WERI-Rb-1 (cell line): ENCODE results near the gene DNM3.

Source experiments
- DNase-seq: peaks from one replicate; pipeline ENCODE4 v3.0.0-alpha.2; 2020
- H3K27ac ChIP-seq: fragments of 250-450 bp; sonication (Bioruptor Pico); 2 replicates; pipeline ENCODE4 v1.5.1; 2020; ENCODE audit warnings: mild to moderate bottlenecking, moderate library complexity
- H3K27me3 ChIP-seq: fragments of 250-450 bp; sonication (Bioruptor Pico); 2 replicates; pipeline ENCODE4 v1.5.1; 2021; ENCODE audit warnings: mild to moderate bottlenecking, low read depth, moderate library complexity; ENCODE audit not compliant: insufficient read depth, severe bottlenecking
- H3K36me3 ChIP-seq: fragments of 250-450 bp; sonication (Bioruptor Pico); 2 replicates; pipeline ENCODE4 v1.5.1; 2020; ENCODE audit warnings: mild to moderate bottlenecking, moderate library complexity
- H3K4me3 ChIP-seq: 2 replicates; pipeline ENCODE4 v1.5.1; 2011; ENCODE audit warnings: low read depth, mild to moderate bottlenecking, control low read depth, low read length
- H3K9me3 ChIP-seq: fragments of 250-450 bp; sonication (Bioruptor Pico); 2 replicates; pipeline ENCODE4 v1.5.1; 2021; ENCODE audit warnings: mild to moderate bottlenecking, moderate library complexity; ENCODE audit not compliant: severe bottlenecking
- TF ChIP-seq, protein P1 (sequence below): IDR thresholded peaks from 2 replicates; pipeline ENCODE4 v1.5.1; 2011; ENCODE audit warnings: low read depth, mild to moderate bottlenecking, control low read depth, inconsistent platforms, low read length

Gene DNM3

DNA sequence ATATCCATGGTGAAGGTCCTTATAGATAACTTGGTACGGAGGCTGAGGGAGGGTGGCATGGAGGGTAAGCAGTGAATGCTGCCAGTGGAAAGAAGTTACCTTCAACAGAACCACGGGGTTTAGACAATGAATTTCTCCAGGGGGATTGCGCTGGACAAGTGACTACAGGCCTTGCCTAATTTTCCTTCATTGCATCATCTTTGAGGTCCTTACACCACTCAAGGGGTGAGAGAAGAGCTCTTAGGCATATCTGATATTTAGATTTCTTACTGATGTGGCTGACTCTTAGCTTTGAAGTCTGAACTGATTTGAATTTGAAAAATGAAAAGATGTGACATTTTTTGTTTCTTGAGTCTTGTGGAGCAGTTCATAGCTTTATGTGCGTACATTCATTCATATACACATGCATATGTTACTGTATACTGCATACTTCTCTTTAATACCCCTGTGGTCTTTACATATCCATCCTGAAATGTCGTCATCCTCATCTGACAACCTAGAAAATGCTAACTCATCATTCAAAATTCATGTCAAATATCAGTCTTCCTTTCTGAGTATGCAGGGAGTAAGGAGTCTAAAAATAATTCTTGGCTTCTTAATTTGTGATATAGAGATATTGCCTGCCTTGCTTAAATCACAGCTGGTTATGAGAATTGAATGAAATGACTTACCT, 63.6 kb downstream of the DNM3 start:
- TF ChIP-seq, protein P1, sequence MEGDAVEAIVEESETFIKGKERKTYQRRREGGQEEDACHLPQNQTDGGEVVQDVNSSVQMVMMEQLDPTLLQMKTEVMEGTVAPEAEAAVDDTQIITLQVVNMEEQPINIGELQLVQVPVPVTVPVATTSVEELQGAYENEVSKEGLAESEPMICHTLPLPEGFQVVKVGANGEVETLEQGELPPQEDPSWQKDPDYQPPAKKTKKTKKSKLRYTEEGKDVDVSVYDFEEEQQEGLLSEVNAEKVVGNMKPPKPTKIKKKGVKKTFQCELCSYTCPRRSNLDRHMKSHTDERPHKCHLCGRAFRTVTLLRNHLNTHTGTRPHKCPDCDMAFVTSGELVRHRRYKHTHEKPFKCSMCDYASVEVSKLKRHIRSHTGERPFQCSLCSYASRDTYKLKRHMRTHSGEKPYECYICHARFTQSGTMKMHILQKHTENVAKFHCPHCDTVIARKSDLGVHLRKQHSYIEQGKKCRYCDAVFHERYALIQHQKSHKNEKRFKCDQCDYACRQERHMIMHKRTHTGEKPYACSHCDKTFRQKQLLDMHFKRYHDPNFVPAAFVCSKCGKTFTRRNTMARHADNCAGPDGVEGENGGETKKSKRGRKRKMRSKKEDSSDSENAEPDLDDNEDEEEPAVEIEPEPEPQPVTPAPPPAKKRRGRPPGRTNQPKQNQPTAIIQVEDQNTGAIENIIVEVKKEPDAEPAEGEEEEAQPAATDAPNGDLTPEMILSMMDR: no peak
- no peaks in the 10 kb centered on the region for H3K36me3 ChIP-seq
- DNase-seq: no peak
- H3K9me3 ChIP-seq: no peaks in the 10 kb centered on the region
- H3K27me3 ChIP-seq: no peaks in the 10 kb centered on the region
- H3K27ac ChIP-seq: no peak overlapping the region
- H3K4me3 ChIP-seq: no peak overlapping the region

- Histone ChIP-seq H3K27me3 (no peaks in the 10 kb centered on the region), H3K9me3 (no peaks in the 10 kb centered on the region), H3K4me3 (no peak overlapping the region), H3K36me3 (no peaks in the 10 kb centered on the region), H3K27ac (no peak overlapping the region)
- TF ChIP-seq, protein P1: no peak
- no peak for DNase-seq
Observed at GRCh38 chr1:171909711-171910110, 68.4 kb downstream of the DNM3 start.

- H3K27ac ChIP-seq: no peak overlapping the region
- H3K4me3 ChIP-seq: no peak overlapping the region
- no peaks in the 10 kb centered on the region for H3K36me3 ChIP-seq
- DNase-seq: no peak
- no peaks in the 10 kb centered on the region for H3K9me3 ChIP-seq
- TF ChIP-seq, protein P1: no peak
- H3K27me3 ChIP-seq: no peaks in the 10 kb centered on the region
Observed at GRCh38 chr1:171910786-171911185, 69.5 kb downstream of the DNM3 start.

DNA sequence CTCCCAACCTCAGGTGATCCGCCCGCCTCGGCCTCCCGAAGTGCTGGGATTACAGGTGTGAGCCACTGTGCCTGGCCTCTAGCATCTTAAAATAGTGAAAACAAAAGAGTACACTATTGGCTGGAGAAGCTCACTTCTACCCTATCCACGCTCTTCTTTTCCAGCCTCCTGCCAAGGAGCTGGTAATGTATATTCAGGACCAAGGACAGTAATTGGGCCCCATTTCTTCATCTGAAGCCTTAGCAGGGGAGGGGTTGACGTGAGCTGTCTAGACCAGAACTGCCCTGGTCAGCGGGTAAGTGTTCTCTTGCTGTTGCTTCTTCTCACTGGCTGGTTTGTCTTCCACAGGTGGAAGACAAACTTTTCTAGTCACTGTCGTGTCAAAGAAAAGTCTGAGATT, 70.2 kb downstream of the DNM3 start:
- DNase-seq: no peak
- no peaks in the 10 kb centered on the region for H3K36me3 ChIP-seq
- no peaks in the 10 kb centered on the region for H3K9me3 ChIP-seq
- H3K27me3 ChIP-seq: no peaks in the 10 kb centered on the region
- H3K4me3 ChIP-seq: no peak overlapping the region
- TF ChIP-seq, protein P1: no peak
- no peak overlapping the region for H3K27ac ChIP-seq

DNA sequence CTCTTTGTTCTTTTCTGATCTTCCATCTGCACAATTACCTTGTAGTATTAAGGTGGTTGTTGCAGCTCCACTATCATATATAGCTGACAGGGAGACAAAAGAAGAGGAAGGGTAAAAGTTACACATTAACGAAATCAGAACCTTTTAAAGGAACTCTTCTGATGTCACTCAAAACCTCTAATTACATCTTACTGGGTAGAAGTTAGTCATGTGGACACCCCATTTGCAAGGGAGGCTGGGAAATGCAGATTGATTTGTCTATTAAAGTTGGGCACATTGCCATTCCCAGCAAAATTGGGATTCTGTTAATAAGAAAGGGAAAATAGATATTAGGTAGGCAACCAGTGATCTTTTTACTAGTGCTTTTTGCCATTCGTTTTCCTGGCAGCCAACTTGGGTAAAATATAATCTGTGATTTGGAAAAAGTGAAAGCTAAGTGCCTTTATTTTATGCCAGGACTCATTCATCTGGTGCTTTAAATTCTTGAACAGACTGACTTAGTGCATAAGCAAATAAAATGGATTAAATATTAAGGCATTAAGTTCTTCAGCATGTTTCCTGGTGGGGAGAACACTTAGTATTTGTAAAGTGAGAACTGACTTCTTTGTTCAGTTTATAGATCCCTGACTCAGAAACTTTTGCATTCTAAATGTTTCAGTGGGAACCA, 71.3 kb downstream of the DNM3 start:
- TF ChIP-seq, protein P1: no peak
- Histone ChIP-seq H3K36me3 (no peaks in the 10 kb centered on the region), H3K27ac (no peak overlapping the region), H3K4me3 (no peak overlapping the region), H3K27me3 (no peaks in the 10 kb centered on the region), H3K9me3 (no peaks in the 10 kb centered on the region)
- DNase-seq: no peak
